ENCODE results near the gene HEXIM2.

- no peak for TF ChIP-seq POLR2A (IDR thresholded peaks at IDR 0.05)
- TF ChIP-seq, protein P1, sequence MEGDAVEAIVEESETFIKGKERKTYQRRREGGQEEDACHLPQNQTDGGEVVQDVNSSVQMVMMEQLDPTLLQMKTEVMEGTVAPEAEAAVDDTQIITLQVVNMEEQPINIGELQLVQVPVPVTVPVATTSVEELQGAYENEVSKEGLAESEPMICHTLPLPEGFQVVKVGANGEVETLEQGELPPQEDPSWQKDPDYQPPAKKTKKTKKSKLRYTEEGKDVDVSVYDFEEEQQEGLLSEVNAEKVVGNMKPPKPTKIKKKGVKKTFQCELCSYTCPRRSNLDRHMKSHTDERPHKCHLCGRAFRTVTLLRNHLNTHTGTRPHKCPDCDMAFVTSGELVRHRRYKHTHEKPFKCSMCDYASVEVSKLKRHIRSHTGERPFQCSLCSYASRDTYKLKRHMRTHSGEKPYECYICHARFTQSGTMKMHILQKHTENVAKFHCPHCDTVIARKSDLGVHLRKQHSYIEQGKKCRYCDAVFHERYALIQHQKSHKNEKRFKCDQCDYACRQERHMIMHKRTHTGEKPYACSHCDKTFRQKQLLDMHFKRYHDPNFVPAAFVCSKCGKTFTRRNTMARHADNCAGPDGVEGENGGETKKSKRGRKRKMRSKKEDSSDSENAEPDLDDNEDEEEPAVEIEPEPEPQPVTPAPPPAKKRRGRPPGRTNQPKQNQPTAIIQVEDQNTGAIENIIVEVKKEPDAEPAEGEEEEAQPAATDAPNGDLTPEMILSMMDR (IDR thresholded peaks at IDR 0.05), result no peak
These were observed 37.5 kb upstream of the HEXIM2 start for GRCh38 chr17:45123930-45124796.

Measured in stomach (tissue), 4 donors.